Erythroblast (primary cell): ENCODE measurements around the gene TVP23A.

Experiments
- GATA1 ChIP-seq: IDR thresholded peaks from 2 replicates; pipeline ENCODE4 v1.6.1; 2011; ENCODE audit warnings: low read depth, mild to moderate bottlenecking, control low read depth, low read length, moderate library complexity
- POLR2A ChIP-seq: IDR thresholded peaks from 2 replicates; pipeline ENCODE4 v1.6.1; 2011; ENCODE audit warnings: mild to moderate bottlenecking, low read length

DNA sequence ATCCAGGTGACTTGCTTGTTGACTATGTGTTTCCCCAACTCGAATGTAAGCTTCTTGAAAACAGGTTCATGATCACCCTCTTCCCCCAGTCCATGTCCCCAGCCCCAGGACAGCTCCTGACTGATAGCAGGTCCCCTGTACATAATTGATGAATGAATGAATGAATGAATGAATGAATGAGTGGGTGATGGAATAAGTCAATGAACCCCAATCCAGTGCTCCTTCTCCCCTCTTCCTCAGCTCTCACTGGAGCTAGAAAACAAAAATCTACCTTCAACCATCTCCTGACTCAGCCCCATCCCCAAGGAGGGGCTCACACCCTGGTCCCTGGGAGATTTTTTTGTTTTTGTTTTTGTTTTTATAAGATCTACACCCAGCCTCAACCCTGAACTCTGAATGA, 16.2 kb upstream of the TVP23A start:
- no peak for TF ChIP-seq POLR2A
- TF ChIP-seq GATA1: no peak
